BE2C (cell line): ENCODE results near the gene SETD2.

Experiments used
- DNase-seq: peaks from one replicate; pipeline ENCODE4 v3.0.0-alpha.2; 2020
- H3K27me3 ChIP-seq: fragments of 250-450 bp; sonication (Bioruptor Pico); 2 replicates; pipeline ENCODE4 v1.5.1; 2020; ENCODE audit warnings: mild to moderate bottlenecking
- H3K36me3 ChIP-seq: fragments of 250-450 bp; sonication (Bioruptor Pico); 2 replicates; pipeline ENCODE4 v1.5.1; 2020; ENCODE audit warnings: mild to moderate bottlenecking
- H3K4me1 ChIP-seq: fragments of 250-450 bp; sonication (Bioruptor Pico); 2 replicates; pipeline ENCODE4 v1.5.1; 2020
- H3K4me3 ChIP-seq: 2 replicates; pipeline ENCODE4 v1.5.1; 2011; ENCODE audit warnings: low read depth, low read length
- H3K9me3 ChIP-seq: fragments of 250-450 bp; sonication (Bioruptor Pico); 2 replicates; pipeline ENCODE4 v1.5.1; 2020
- TF ChIP-seq, protein P1 (sequence below): IDR thresholded peaks from 2 replicates; pipeline ENCODE4 v1.5.1; 2012; ENCODE audit warnings: mild to moderate bottlenecking, low read depth, low read length

SETD2 gene

DNA sequence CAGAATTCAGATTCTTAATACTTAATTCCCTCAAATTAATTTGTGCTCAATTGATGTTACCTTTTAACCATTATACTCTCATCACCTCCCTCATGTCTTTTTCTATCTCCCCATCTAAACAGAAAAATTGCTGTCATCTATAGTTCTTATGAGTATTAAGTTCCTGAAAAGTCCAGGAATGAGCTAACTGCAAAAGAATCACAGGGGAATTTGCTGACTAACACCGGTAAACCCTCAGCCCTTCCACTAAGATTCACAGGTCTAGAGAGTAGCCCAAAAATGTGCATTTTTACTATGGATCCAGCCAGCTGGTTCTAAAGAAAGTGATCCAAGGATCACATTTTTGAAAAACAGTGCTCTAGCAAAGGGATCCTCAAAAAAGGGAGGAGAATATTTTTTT, 67.0 kb downstream of the SETD2 start:
- no peak for DNase-seq
- no peaks in the 10 kb centered on the region for H3K9me3 ChIP-seq
- no peaks in the 10 kb centered on the region for H3K27me3 ChIP-seq
- H3K4me3 ChIP-seq, result no peak overlapping the region
- no peaks in the 10 kb centered on the region for H3K4me1 ChIP-seq
- H3K36me3 ChIP-seq, result no peaks in the 10 kb centered on the region
- TF ChIP-seq, protein P1, sequence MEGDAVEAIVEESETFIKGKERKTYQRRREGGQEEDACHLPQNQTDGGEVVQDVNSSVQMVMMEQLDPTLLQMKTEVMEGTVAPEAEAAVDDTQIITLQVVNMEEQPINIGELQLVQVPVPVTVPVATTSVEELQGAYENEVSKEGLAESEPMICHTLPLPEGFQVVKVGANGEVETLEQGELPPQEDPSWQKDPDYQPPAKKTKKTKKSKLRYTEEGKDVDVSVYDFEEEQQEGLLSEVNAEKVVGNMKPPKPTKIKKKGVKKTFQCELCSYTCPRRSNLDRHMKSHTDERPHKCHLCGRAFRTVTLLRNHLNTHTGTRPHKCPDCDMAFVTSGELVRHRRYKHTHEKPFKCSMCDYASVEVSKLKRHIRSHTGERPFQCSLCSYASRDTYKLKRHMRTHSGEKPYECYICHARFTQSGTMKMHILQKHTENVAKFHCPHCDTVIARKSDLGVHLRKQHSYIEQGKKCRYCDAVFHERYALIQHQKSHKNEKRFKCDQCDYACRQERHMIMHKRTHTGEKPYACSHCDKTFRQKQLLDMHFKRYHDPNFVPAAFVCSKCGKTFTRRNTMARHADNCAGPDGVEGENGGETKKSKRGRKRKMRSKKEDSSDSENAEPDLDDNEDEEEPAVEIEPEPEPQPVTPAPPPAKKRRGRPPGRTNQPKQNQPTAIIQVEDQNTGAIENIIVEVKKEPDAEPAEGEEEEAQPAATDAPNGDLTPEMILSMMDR, result no peak

DNA sequence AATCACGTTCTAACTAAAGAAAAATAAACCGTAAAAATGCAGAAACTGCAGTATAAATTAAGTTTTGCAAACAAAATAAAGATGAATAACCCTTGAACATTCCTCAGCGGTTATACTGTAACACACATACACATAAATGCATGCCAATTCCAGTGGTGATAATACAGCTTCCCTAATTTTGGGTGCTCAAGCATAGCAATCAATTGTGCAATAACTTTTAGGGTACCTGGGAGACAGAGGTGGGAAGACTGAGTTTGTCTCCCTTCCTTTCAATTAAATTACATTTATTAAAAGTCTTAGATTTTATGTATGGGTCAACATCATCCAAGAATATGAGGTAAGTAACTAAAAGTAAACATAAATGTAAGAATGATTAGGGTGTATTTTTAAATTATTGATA, 71.8 kb downstream of the SETD2 start:
- DNase-seq, result no peak
- Histone ChIP-seq H3K4me3 (no peak overlapping the region), H3K27me3 (no peaks in the 10 kb centered on the region), H3K4me1 (no peaks in the 10 kb centered on the region), H3K9me3 (no peaks in the 10 kb centered on the region), H3K36me3 (no peaks in the 10 kb centered on the region)
- TF ChIP-seq, protein P1, result no peak

DNA sequence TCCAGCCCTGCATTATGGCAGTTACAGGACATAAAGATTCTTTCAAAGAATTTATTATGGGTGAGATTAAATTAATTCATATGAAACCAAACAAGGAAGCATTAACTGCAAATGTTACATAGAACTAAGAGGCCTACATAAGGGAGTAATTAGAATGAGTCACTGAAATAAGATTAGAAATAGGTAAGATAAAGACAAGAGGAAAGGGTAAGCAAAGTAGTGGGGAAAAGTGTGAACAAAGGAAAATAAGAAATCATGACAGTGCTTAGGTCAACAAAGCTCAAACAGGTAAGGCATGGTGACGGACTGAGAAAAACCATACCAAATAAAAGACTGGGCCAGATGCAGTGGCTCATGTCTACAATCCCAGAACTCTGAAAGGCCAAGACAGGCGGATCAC, 74.3 kb downstream of the SETD2 start:
- Histone ChIP-seq H3K4me1 (no peaks in the 10 kb centered on the region), H3K27me3 (no peaks in the 10 kb centered on the region), H3K36me3 (no peaks in the 10 kb centered on the region), H3K9me3 (no peaks in the 10 kb centered on the region), H3K4me3 (no peak overlapping the region)
- no peak for DNase-seq
- TF ChIP-seq, protein P1, result no peak

DNA sequence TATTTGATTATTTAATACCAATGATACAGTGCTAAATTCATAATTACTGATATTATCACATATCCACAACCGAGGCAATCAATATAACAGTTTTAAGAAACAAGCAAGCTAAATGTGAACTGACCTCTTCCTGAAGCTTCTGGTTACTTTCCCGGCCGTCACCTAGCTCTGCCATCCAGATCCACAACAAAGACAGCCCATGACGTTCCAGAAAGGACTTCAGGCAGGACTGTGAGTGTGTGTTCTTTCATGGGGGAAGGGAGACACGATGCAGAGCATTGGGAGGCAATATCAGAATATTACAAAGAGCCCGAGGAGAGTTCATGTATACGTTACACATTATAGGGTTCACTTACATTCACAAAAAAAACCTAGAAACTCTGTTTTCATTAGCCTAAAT, 77.8 kb downstream of the SETD2 start:
- H3K27me3 ChIP-seq, result no peaks in the 10 kb centered on the region
- H3K4me1 ChIP-seq, result no peaks in the 10 kb centered on the region
- no peaks in the 10 kb centered on the region for H3K9me3 ChIP-seq
- DNase-seq, result no peak
- H3K36me3 ChIP-seq, result 0 out of 2 replicates have a peak, but pooled peaks cover 6% of the 10 kb centered on the region
- TF ChIP-seq, protein P1, result no peak
- H3K4me3 ChIP-seq, result no peak overlapping the region

DNA sequence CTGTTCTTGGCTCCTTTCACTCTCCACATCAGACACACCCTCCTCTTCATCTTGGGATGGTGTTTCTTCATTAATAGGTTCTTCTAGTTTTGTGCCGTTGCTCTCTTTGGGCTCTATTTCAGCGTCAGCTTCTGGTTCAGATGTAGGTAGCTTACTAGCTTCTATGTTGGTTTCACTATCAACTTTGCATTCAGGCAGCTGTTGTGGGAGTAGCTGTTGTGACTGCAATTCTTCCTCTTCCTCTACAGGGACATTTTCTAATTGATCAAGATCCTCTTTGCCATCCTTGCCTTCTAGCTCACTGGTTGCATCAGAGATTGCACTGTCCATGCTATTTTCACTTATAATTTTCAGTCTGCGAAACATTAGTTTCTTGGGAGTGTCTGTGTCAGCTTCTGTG, 80.1 kb downstream of the SETD2 start:
- Histone ChIP-seq H3K4me1 (no peaks in the 10 kb centered on the region), H3K36me3 (0 out of 2 replicates have a peak, but pooled peaks cover 6% of the 10 kb centered on the region), H3K4me3 (no peak overlapping the region), H3K27me3 (no peaks in the 10 kb centered on the region), H3K9me3 (no peaks in the 10 kb centered on the region)
- DNase-seq, result no peak
- TF ChIP-seq, protein P1, result no peak

DNA sequence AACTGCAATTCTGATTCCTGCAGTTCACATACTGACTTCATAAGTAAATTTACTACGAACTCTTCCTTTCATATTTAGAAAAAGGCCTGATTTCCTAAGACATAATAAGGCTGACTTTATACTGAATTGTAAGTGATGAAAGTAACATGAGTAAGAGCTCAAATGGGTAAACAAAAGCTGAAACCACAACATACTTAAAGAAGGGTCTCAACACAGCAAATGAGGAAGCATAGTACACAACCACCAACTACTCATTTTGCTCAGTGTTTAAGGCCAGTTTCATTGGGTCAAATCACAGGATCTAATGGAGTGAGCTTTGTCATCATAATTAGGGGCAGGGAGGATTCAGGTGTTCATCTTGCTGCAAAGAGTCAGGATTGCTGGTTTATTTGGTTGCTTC, 81.4 kb downstream of the SETD2 start:
- H3K9me3 ChIP-seq, result no peaks in the 10 kb centered on the region
- H3K36me3 ChIP-seq, result 0 out of 2 replicates have a peak, but pooled peaks cover 6% of the 10 kb centered on the region
- TF ChIP-seq, protein P1, result no peak
- no peaks in the 10 kb centered on the region for H3K27me3 ChIP-seq
- DNase-seq, result no peak
- no peak overlapping the region for H3K4me3 ChIP-seq
- no peaks in the 10 kb centered on the region for H3K4me1 ChIP-seq
